T-helper 22 cell (primary cell): ENCODE measurements around the gene CBY2.
"Not testable (repeated sequence)": the region's sequence is repeated elsewhere in the genome, so short reads cannot be mapped to it uniquely, and the experiment has no call there.

Experiments used
- DNase-seq: peaks from one replicate; pipeline ENCODE4 v3.0.0-alpha.2; 2020; ENCODE audit warnings: low read depth

Gene CBY2, protein sequence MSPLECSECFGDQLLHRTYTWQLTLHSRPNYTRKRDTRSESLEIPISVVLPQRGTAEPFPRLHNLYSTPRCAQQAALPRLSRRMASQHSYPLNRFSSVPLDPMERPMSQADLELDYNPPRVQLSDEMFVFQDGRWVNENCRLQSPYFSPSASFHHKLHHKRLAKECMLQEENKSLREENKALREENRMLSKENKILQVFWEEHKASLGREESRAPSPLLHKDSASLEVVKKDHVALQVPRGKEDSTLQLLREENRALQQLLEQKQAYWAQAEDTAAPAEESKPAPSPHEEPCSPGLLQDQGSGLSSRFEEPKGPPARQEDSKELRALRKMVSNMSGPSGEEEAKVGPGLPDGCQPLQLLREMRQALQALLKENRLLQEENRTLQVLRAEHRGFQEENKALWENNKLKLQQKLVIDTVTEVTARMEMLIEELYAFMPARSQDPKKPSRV

DNA sequence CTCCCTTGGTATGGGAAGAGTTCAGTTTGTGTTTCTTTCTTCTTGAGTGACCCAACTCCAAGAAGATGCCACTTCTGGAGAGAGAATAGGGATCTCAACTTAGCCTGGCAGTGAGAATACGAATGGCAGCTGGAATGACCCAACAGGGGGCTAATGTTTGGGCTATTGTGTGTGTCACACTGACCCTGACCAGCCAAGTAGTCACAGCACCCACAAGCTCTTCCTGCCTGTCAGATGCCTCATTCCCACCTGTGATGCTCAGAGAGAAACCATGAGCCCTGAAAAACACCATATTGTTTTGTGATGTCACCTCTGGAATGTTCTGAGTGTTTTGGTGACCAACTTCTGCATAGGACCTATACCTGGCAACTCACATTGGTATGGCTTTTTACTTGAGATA lies at the start of gene CBY2:
TSS of gene CBY2 (plus strand) at position 233 of the 400 bp plus-strand sequence. CDS start at position 304, 71 bp downstream.
- DNase-seq, result no peak

DNA sequence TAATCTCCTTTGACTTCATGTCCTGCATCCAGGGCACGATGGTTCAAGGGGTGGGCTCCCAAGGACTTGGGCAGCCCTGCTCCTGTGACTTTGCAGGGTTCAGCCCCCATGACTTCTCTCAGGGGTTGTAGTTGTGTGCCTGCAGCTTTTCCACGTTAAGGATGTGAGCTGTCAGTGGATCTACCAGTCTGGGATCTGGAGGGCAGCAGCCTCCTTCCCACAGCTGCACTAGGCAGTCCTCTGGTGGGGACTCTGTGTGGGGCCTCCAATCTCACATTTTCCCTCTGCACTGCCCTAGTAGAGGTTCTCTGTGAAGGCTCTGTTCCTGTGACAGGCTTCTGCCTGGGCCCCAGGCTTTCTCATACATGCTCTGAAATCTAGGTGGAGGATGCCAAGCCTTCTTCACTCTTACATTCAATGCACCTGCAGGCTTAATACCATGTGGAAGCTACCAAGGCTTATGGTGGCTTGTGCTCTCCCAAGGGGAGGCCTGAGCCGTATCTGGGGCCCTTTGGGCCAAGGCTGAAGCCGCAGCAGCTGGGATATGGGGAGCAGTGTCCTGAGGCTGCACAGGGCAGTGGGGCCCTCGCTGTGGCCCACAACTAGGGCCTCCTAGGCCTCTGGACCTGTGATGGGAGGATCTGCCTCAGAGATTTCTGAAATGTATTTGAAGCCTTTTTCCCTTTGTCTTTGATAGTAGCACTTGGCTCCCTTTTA lies 47.3 kb upstream of the CBY2 start:
- DNase-seq, result no peak

DNA sequence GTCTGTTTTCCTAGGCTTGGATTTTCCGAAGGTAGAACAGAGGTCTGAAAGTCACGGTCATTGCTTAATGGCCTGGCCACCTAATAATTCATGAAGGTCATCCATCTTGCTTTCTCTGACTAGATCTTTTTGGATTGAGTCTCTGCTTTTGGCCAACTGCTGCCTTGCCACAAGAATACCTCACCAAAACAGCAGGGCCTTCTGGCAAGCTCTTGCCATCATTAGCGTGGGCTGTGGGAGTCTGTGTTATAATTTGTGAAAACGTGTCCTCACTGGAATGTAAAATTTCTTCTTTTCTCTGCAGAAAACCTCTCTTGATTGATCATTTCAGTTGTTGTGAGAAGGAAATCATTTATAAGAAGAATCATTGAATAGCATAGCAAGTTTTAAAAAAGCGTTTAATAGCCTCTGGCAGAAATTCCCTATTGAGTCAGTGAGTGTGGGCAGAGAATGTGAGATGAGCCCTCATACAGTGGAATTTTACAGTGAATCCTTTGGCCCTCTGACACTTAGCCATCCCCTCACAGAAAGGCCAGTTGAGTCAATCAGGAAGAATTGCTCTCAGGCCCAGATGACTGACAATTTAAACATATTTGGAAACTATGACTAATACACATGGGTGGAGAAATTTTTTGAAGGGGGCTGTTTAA lies 43.4 kb upstream of the CBY2 start:
- DNase-seq, result no peak

DNA sequence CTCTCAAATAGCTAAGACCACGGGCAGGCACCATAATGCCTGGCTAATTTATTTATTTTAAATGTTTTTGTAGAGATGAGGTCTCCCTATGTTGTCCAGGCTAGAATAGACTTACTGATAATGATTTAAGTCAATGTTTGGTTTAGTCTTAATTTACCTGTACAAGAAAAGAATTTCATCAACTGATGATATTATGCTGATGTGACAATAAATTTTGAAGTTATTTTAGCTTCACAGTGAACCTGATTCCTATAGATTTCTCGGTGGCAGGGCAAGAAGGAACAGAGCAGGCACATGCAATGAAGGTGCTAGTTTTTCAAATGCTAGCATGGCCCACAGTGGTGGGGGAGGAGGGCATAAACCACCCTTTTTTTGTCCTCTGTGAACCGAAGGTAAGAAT lies 42.6 kb upstream of the CBY2 start:
- DNase-seq, result no peak

DNA sequence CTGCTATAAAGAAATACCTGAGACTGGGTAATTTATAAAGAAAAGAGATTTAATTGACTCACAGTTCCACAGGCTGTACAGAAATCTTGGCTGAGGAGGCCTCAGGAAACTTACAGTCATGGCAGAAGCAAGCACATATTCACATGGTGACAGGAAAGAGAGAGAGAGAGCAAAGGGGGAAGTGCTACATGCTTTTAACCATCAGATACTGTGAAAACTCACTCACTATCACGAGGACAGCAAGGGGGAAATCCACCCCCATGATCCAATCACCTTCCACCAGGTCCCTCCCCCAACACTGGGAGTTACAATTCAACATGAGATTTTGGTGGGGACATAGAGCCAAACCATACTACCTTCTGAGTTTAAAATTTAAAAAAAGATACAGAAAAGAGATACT lies 41.7 kb upstream of the CBY2 start:
- not testable (repeated sequence) for DNase-seq

DNA sequence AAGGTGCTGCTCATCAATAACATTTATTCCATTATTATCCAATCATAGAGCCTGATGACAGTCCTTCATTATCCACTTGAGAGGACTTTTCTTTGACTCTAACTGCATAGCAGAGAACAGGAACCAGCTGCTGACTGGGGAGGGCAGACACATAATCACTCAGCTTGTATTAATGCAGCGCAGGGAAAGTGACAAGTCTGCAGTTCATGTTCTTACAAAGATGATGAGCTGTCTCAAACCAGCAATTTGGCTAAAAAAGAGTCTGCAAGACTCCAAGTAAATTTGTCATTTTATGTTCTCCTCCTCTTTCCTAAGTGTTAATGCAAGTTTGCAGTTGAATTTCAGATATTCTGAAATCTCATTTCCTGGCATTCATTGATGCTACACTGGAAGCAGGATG lies 40.0 kb upstream of the CBY2 start:
- DNase-seq, result no peak

DNA sequence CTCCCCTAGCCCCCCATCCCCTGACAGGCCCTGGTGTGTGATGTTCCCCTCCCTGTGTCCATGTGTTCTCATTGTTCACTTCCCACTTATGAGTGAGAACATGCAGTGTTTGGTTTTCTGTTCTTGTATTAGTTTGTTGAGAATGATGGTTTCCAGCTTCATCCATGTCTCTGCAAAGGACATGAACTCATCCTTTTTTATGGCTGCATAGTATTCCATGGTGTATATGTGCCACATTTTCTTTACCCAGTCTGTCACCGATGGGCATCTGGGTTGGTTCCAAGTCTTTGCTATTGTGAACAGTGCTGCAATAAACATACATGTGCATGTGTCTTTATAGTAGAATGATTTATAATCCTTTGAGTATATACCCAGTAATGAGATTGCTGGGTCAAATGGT lies 39.2 kb upstream of the CBY2 start:
- DNase-seq, result not testable (repeated sequence)

DNA sequence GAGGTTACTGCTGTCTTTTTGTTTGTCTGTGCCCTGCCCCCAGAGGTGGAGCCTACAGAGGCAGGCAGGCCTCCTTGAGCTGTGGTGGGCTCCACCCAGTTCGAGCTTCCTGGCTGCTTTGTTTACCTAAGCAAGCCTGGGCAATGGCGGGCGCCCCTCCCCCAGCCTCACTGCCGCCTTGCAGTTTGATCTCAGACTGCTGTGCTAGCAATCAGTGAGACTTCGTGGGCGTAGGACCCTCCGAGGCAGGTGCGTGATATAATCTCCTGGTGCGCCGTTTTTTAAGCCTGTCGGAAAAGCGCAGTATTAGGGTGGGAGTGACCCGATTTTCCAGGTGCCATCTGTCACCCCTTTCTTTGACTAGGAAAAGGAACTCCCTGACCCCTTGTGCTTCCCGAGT lies 32.5 kb upstream of the CBY2 start:
- not testable (repeated sequence) for DNase-seq

DNA sequence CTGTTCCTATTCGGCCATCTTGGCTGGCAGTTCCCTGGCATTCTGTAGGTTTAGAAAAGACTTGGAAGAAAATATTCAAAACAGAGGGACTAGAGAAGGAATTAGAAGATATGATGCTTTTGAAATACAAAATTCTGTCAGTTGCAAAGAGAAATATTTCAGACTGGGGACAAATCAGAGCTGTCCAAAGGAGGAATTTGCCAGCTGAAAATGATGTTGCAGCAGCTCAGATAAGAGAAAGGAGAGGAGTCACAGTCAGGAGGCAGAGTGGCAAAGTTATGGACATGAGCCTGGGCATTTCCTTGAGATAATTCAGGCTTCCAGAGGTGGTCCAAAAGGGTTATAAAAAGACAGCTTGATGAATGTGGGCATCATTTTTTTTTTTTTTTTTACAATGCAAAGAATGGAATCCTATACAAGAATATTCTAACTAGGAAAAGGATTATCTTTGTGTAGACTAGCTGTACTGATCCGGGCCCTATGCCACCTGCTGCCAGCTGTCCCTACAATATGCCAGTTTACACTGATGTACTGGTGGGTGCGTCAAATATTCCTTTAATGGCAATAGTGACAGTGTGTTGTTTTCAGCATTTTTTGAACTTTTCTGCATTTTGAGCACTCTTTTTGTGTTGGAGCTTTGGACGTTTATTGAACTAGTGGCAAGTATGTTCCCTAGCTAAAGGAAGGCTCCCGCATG lies 31.8 kb upstream of the CBY2 start:
- no peak for DNase-seq

DNA sequence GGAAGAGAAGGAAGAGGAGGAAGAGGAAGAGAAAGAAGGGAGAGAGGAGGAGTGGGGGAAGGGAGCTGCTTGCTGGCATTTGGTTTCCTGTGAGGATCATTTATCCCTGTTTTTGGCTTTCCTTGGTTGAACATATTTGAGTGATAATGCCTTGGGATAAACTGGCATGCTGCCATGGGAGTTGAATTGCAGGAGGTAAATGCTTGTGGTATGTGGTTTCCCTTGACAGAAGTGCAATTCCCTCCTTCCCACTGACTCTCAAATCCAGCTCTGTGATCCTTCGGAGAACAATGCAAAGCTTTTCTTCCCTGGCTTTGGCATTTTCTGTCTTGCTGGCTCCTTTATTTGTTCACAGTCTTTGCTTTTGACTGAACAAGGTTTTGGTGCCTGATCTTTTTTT lies 27.2 kb upstream of the CBY2 start:
- DNase-seq, result no peak

DNA sequence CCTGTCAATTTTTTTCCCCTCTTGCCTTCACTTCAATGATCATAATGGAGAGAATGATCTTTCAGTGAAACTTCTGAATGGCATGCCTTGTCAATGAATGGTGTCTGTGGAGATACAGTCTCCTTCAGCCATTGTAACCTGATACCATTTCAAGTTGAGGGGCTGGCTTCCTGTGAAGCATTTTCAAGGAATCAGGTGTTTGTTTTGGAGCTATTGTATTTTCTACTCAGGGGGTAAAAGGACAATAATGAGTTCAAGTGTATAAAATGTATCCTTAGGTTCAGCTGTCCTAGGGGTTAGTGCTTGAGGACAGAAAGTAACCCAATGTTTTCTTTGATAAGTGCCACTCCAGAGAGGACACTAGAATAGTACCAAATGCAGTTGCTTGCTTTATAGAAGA lies 23.8 kb upstream of the CBY2 start:
- no peak for DNase-seq

DNA sequence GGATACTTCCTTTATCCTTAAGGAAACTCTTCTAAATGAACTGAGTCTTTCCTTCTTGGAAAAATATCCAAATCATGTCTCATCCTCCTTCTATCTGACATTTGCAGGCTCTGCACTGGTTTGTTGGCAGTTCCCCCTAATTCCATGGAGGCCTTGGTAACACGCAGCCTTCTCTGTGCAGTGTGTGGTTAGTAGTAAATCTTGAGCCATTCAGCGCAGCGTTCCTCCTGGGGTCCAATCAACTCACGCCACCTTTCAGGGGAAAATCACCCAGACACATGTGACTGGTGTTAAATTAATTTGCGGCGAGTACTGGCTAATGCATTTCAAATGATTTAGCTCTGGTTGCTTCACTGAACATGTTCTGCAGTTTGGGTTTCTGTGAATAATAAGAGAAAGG lies 21.0 kb upstream of the CBY2 start:
- no peak for DNase-seq

DNA sequence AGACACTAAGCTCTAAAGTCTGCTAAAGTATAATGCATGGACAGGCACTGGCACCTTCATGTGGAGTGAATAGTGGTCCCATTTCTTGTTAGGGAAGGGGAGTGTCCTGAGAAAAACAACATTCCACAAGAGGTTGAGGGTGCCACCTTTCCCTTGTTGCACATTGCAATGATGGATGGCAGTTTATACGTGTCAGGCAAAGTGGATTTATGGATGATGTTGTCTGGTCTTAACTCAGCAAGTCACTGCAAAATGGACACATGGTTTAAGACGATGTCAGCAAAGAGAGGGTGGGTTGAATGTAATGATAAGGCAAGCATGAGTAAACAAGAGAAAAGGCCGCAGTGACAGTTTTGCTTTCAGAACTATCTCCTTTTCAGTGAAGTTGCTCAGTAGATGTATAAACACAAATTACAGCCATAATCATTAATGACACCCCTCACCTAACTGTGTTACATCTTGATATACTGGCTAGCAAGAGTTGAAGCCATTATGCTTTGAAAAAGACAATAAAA lies 19.6 kb upstream of the CBY2 start:
- no peak for DNase-seq

DNA sequence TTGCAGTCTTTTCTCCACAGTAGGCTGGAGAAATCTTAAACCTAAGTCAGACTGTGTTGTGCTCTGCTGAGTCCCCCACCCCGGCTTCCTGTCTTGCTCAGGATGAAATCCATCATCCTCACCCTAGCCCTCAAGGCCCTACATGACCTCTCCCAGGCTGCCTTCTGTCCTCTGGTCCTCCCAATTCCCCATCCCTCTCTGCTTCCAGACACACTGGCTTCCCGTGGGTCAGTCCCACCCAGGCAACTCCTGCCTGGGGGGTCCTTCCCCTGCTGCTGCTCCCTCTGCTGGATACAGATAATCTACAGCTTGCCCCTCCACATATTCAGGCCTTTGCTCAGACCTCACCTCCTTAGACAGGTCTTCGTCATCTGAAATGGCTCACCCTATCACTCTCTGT lies 18.4 kb upstream of the CBY2 start:
- no peak for DNase-seq

DNA sequence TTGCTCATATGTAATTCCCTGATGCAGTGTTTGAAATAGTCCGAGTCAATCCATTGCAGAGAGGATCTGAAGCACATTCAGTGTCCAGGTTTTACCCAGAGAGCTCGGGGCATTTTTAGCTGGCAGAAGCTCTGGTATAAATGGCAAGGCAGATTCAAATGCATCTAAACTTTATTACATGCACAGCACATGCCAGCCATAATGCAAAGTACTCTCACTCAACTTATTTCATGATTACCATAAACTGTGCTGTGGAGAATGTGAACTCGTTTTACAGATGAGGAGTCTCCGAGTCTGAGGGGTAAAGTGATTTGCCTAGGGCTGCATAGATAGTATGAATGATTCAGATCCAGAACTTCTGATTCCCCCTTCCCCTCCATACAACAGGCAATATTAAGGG lies 13.5 kb upstream of the CBY2 start:
- no peak for DNase-seq

DNA sequence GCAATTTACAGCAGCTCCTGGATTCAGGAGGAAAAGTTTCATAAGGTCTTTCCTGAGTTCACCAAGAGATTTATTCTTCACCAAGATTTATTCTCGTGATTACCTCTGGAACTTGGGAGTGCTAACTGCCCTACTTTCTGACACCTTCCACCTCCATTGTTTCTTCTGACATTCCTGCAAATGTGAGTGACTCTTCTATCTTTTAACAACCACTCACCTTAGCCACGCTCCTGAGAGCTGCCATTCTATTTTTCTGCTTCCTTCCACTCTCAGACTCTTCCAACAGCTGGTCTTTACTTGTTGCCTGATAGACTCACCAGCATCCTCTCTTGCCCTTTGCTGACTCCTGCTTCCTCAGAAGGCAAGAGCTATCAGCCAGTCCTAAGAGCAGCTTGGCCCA lies 11.5 kb upstream of the CBY2 start:
- no peak for DNase-seq

DNA sequence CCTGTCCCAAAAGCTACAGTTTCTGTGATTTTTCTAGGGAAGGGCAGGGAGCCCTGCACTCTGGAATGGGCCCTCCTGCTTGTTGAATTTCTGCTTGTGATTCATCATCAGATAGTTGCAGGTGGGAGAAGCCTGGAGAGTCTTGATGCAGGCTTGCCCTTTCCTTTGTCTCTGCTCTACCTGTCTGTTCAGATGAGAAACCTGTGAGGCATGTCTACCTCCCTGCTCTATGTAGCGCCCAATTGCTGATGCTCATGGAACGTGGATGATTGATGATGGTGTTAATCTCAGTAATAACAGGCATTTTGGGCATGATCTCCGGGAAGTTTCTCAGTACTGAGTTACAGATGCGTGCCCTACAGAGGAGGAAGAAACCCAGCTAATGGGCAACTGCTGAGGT lies 10.9 kb upstream of the CBY2 start:
- DNase-seq, result no peak

DNA sequence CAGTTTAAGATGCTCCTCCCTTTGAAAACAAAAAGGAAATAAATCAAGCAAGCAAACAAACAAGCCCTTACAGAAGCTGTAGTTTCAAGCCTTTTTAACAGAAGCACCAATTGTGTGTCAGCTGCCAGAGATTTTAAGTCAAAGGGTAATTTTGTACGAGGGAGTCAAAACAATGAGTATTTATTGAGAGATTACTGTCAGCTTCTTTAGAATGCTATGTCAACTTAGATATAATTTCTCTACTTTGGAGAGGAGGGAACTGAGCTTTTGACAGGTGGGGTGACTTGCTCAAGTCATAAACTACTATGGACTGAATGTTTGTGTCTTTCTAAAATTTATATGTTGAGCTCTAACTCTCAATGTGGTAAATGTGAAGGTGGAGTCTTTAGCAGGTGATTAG lies 10.5 kb upstream of the CBY2 start:
- DNase-seq, result no peak

DNA sequence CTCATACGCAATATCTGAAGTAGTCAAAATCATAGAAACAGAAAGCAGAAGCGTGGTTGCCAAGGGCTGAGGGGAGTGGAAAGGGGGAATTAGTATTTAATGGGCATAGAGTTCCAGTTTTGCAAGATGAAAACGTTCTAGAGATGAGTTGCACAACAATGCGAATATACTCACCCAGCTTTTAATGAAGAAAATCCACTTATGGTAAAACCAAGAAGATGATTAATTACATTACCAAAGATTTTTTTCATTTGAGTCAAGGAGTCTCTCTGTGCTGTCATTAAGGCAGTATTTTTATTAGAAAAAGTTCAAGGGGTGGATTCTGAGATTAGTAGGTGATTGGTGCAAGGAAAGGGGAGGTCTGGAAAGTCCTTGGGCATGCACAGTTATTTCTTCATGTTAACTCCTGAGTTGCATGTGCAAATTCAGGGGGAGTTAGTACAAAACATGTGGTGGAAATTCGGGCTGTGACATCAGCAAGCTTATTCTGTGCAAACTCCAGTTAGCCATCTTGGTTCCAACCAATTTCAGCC lies 6.9 kb upstream of the CBY2 start:
- DNase-seq, result no peak

DNA sequence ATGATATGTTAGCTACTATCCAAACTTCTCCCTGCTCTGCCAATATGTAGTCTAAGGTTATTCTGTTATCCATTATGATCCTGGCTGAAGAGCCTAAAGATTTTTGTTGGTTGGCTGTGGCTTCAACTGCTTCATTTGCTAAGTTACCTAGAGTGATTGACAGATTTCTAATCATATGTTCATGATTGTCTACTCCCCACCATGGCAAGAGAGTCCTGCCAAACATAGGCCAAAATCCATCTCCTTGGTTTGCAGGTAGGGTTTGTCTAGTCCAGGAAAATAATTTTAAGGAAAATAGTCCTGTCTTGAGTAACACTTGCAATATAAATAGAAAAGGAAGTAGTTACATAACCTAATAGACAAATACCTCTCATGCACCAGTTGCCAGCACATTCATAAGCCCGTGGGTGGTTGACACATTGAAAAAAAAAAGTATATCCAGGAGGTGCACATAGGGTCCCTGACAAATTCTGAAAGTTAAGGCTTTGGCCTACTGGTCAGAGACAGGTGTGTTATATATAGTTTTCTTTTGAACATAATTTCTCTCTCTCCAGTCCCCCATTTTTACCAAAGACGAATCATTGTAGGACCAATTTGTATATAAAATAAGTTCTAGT lies 5.4 kb upstream of the CBY2 start:
- no peak for DNase-seq
